Upper lobe of right lung (tissue), 1 donor: ENCODE data around the gene ITPR2. TPM values are rescaled to one million over a fixed set of nuclear protein-coding genes. Genes with fewer than 3 reads are reported as not detected.

Experiments
- ATAC-seq: fragments of 200-7000 bp; cut with Tn5 transposase; one replicate; pipeline ENCODE4 v1.9.1; 2020; ENCODE audit warnings: mild to moderate bottlenecking, moderate library complexity
- DNase-seq: peaks from one replicate; pipeline ENCODE4 v3.0.0-alpha.2; 2020
- H3K27ac ChIP-seq: fragments of 200-600 bp; one replicate; pipeline ENCODE4 v1.8.0; 2022
- H3K27me3 ChIP-seq: fragments of 200-600 bp; one replicate; pipeline ENCODE4 v1.8.0; 2022; ENCODE audit warnings: mild to moderate bottlenecking
- H3K36me3 ChIP-seq: fragments of 200-600 bp; one replicate; pipeline ENCODE4 v1.8.0; 2022
- H3K4me1 ChIP-seq: fragments of 200-600 bp; one replicate; pipeline ENCODE4 v1.8.0; 2022
- H3K4me3 ChIP-seq: fragments of 200-600 bp; one replicate; pipeline ENCODE4 v1.8.0; 2022; ENCODE audit warnings: mild to moderate bottlenecking
- H3K9me3 ChIP-seq: fragments of 200-600 bp; one replicate; pipeline ENCODE4 v1.8.0; 2022
- CTCF ChIP-seq: fragments of 200-600 bp; IDR thresholded peaks from one replicate; pipeline ENCODE4 v1.8.0; 2022; ENCODE audit warnings: antibody characterized with exemption
- intact Hi-C: fragments of 100-400 bp; cut with DNase I; formaldehyde crosslinking; loops from one replicate; pipeline ENCODE4 v1.11.0; 2022
- total RNA-seq: library from RNA; stranded (reverse); fragmentation: NEBNext Ultra II Directional; extraction: Animal tissue kit (Norgen Biotek cat#: 25700); gene quantifications from one replicate; pipeline ENCODE4 v1.2.1, GENCODE V29; 2021
- donor health status: DM: no; HTN: yes; CAD: no; lungs with severe emphysema.

The ITPR2 gene
- total RNA-seq, 1 donor from 2014 or later = 50.8 TPM

- no peak for TF ChIP-seq CTCF
- no peaks in the 10 kb centered on the region for H3K27me3 ChIP-seq
- H3K4me1 ChIP-seq = peaks cover 24% of the 10 kb centered on the region
- no peak for DNase-seq
- peak overlapping the region; percentile 1 for H3K27ac ChIP-seq
- intact Hi-C loops = no loop called here
- H3K9me3 ChIP-seq = no peaks in the 10 kb centered on the region
- ATAC-seq = no peak
- H3K36me3 ChIP-seq = no peaks in the 10 kb centered on the region
- H3K4me3 ChIP-seq = peak overlapping the region; percentile 92
These were observed 2.0 kb downstream of the ITPR2 start for GRCh38 chr12:26830783-26831551.

GRCh38 chr12:26830363-26830762 lies 2.6 kb downstream of the ITPR2 start:
- intact Hi-C loops = no loop called here
- no peak for TF ChIP-seq CTCF
- DNase-seq (no peak), ATAC-seq (no peak)
- peak overlapping the region; percentile 92 for H3K4me3 ChIP-seq
- no peaks in the 10 kb centered on the region for H3K27me3 ChIP-seq
- H3K4me1 ChIP-seq = peaks cover 24% of the 10 kb centered on the region
- no peaks in the 10 kb centered on the region for H3K9me3 ChIP-seq
- H3K36me3 ChIP-seq = no peaks in the 10 kb centered on the region
- H3K27ac ChIP-seq = no peak overlapping the region

GRCh38 chr12:26828280-26829073 lies 4.5 kb downstream of the ITPR2 start:
- intact Hi-C loops = no loop called here
- no peaks in the 10 kb centered on the region for H3K9me3 ChIP-seq
- no peaks in the 10 kb centered on the region for H3K27me3 ChIP-seq
- no peak for DNase-seq
- no peaks in the 10 kb centered on the region for H3K36me3 ChIP-seq
- no peak for ATAC-seq
- H3K4me3 ChIP-seq = no peak overlapping the region
- H3K27ac ChIP-seq = no peak overlapping the region
- H3K4me1 ChIP-seq = peaks cover 14% of the 10 kb centered on the region
- no peak for TF ChIP-seq CTCF

- no peak for TF ChIP-seq CTCF
- intact Hi-C loops = no loop called here
These were observed 6.6 kb downstream of the ITPR2 start for GRCh38 chr12:26826437-26826836.

GRCh38 chr12:26825459-26826016 lies 7.5 kb downstream of the ITPR2 start:
- H3K27me3 ChIP-seq = no peaks in the 10 kb centered on the region
- H3K4me1 ChIP-seq = peaks cover 5% of the 10 kb centered on the region
- intact Hi-C loops = no loop called here
- H3K9me3 ChIP-seq = no peaks in the 10 kb centered on the region
- no peak for TF ChIP-seq CTCF
- no peaks in the 10 kb centered on the region for H3K36me3 ChIP-seq
- no peak overlapping the region for H3K27ac ChIP-seq
- H3K4me3 ChIP-seq = no peak overlapping the region
- DNase-seq (no peak), ATAC-seq (no peak)

More at GRCh38 chr12:26826437-26826836, 6.6 kb downstream of the ITPR2 start:
- Histone ChIP-seq H3K27ac (no peak overlapping the region), H3K4me1 (peaks cover 14% of the 10 kb centered on the region), H3K9me3 (no peaks in the 10 kb centered on the region), H3K4me3 (no peak overlapping the region), H3K36me3 (no peaks in the 10 kb centered on the region), H3K27me3 (no peaks in the 10 kb centered on the region)
- no peak for DNase-seq
- ATAC-seq = no peak
